Breast epithelium (tissue), 3 donors: ENCODE data around the gene ATXN1.

Source experiments
- POLR2A ChIP-seq: fragments of 450-650 bp; IDR thresholded peaks from one replicate; pipeline ENCODE4 v1.6.1; 2016; ENCODE audit warnings: antibody characterized with exemption, mild to moderate bottlenecking, moderate library complexity
- POLR2AphosphoS5 ChIP-seq, 3 donors: sonication (generic); formaldehyde crosslinking; IDR thresholded peaks; one replicate each; pipeline ENCODE4 v1.6.1; 2017; ENCODE audit warnings: antibody characterized with exemption in 3 of 3
- TF ChIP-seq, protein P1 (sequence below), 3 donors: fragments of 450-650 bp; IDR thresholded peaks; one replicate each; pipeline ENCODE4 v1.5.1; 2016 to 2017; ENCODE audit warnings: antibody characterized with exemption in 3 of 3, mild to moderate bottlenecking in 3 of 3, moderate library complexity in 3 of 3

- TF ChIP-seq, protein P1, sequence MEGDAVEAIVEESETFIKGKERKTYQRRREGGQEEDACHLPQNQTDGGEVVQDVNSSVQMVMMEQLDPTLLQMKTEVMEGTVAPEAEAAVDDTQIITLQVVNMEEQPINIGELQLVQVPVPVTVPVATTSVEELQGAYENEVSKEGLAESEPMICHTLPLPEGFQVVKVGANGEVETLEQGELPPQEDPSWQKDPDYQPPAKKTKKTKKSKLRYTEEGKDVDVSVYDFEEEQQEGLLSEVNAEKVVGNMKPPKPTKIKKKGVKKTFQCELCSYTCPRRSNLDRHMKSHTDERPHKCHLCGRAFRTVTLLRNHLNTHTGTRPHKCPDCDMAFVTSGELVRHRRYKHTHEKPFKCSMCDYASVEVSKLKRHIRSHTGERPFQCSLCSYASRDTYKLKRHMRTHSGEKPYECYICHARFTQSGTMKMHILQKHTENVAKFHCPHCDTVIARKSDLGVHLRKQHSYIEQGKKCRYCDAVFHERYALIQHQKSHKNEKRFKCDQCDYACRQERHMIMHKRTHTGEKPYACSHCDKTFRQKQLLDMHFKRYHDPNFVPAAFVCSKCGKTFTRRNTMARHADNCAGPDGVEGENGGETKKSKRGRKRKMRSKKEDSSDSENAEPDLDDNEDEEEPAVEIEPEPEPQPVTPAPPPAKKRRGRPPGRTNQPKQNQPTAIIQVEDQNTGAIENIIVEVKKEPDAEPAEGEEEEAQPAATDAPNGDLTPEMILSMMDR (IDR thresholded peaks at IDR 0.05) = no peak
- TF ChIP-seq POLR2AphosphoS5 (IDR thresholded peaks at IDR 0.05) (no peak), POLR2A (no peak)
Observed at GRCh38 chr6:16326971-16327776, 434.1 kb downstream of the ATXN1 start.
